Hepatocyte (in vitro differentiated cells): Measurements from ENCODE around the gene ZNF692.

Experiments used
- EZH2 ChIP-seq: fragments of 200-600 bp; sonication (generic); IDR thresholded peaks from 2 replicates; pipeline ENCODE4 v1.6.1; 2016; ENCODE audit warnings: antibody characterized with exemption, mild to moderate bottlenecking, borderline replicate concordance
- EZH2phosphoT487 ChIP-seq: fragments of 200-600 bp; sonication (generic); IDR thresholded peaks from one replicate; pipeline ENCODE4 v1.6.1; 2018; ENCODE audit warnings: antibody characterized with exemption, mild to moderate bottlenecking, low read depth, moderate library complexity; ENCODE audit not compliant: unreplicated experiment, severe bottlenecking
- TF ChIP-seq, protein P1 (sequence below): fragments of 200-600 bp; sonication (generic); IDR thresholded peaks from 2 replicates; pipeline ENCODE4 v1.5.1; 2016; ENCODE audit warnings: antibody characterized with exemption, mild to moderate bottlenecking; ENCODE audit not compliant: poor library complexity

DNA sequence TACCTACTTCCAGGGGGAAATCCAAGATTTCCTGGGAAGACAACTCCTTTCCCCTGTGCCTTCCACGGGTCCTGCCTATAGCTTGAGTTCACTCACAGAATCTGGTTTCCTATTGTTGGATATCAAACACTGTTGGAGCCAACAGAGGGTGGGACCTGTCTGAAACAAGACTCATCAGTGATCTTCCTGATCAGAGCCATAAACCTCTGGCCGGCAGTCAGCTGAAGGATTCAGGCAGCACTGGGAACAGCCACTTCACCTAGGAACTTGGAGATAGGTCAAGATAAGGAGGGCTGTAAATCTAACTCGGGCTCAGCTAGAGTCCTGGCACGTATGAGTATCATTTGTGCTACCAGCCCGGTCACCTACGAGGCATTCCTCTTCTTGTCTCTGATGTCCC lies 56.4 kb downstream of the ZNF692 start:
- TF ChIP-seq, protein P1, sequence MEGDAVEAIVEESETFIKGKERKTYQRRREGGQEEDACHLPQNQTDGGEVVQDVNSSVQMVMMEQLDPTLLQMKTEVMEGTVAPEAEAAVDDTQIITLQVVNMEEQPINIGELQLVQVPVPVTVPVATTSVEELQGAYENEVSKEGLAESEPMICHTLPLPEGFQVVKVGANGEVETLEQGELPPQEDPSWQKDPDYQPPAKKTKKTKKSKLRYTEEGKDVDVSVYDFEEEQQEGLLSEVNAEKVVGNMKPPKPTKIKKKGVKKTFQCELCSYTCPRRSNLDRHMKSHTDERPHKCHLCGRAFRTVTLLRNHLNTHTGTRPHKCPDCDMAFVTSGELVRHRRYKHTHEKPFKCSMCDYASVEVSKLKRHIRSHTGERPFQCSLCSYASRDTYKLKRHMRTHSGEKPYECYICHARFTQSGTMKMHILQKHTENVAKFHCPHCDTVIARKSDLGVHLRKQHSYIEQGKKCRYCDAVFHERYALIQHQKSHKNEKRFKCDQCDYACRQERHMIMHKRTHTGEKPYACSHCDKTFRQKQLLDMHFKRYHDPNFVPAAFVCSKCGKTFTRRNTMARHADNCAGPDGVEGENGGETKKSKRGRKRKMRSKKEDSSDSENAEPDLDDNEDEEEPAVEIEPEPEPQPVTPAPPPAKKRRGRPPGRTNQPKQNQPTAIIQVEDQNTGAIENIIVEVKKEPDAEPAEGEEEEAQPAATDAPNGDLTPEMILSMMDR, result no peak
- TF ChIP-seq EZH2phosphoT487 (no peak), EZH2 (no peak)
